GM13976 (cell line): ENCODE measurements around the gene FYCO1.

Experiments
- DNase-seq: peaks from one replicate; pipeline ENCODE4 v3.0.0; 2012; ENCODE audit warnings: low spot score
- CTCF ChIP-seq: IDR thresholded peaks from 2 replicates; pipeline ENCODE4 v1.5.1; 2012; ENCODE audit warnings: borderline replicate concordance, mild to moderate bottlenecking; ENCODE audit not compliant: insufficient read depth; ENCODE audit errors: extremely low read depth, missing control alignments, control extremely low read depth
- in situ Hi-C: fragments of 300-500 bp; cut with MboI; formaldehyde crosslinking; loops from one replicate; pipeline ENCODE4 v1.12.0; 2022; ENCODE audit warnings: low sequenced_read_pairs, mixed read lengths, inconsistent platforms; ENCODE audit not compliant: unreplicated experiment

Gene FYCO1

GRCh38 chr3:45965653-45966052 is 30.0 kb downstream of the FYCO1 start:
- no peak for DNase-seq
- in situ Hi-C loops = no loop called here
- no peak for TF ChIP-seq CTCF

- no peak for DNase-seq
- no peak for TF ChIP-seq CTCF
- in situ Hi-C loops = no loop called here
Observed at GRCh38 chr3:45965253-45965652, 30.4 kb downstream of the FYCO1 start.

- TF ChIP-seq CTCF = no peak
- in situ Hi-C loops = no loop called here
- DNase-seq = peak; percentile 64
Observed at GRCh38 chr3:45964139-45964538, 31.5 kb downstream of the FYCO1 start.

- no peak for TF ChIP-seq CTCF
- in situ Hi-C loops = no loop called here
- peak; percentile 66 for DNase-seq
Observed at GRCh38 chr3:45962033-45962432, 33.6 kb downstream of the FYCO1 start.

GRCh38 chr3:45960289-45960688 is 35.3 kb downstream of the FYCO1 start:
- in situ Hi-C loops = no loop called here
- no peak for TF ChIP-seq CTCF
- DNase-seq = no peak

GRCh38 chr3:45959201-45959600 is 36.4 kb downstream of the FYCO1 start:
- in situ Hi-C loops = no loop called here
- TF ChIP-seq CTCF = no peak
- no peak for DNase-seq

GRCh38 chr3:45958321-45958791 is 37.3 kb downstream of the FYCO1 start:
- in situ Hi-C loops = no loop called here

More at GRCh38 chr3:45958321-45958791, 37.3 kb downstream of the FYCO1 start:
- DNase-seq = no peak
- no peak for TF ChIP-seq CTCF
